HT1080 (cell line): Measurements from ENCODE around the gene TCF7L1. TPM values are rescaled to one million over a fixed set of nuclear protein-coding genes. Genes with fewer than 3 reads are reported as not detected.
"Not testable (repeated sequence)": the region's sequence is repeated elsewhere in the genome, so short reads cannot be mapped to it uniquely, and the experiment has no call there.

Experiments
- DNase-seq: peaks from one replicate; pipeline ENCODE4 v3.0.0-alpha.2; 2015; ENCODE audit warnings: low read depth
- total RNA-seq: library from RNA; depleted of rRNA; stranded (reverse); fragments of >200 nt; shearing (Covaris generic); gene quantifications from 2 replicates; pipeline ENCODE4 v1.2.3, GENCODE V29; 2014

The TCF7L1 gene
- total RNA-seq, 1 experiment from 2014 or later, result 0.16 TPM

- no peak for DNase-seq
Measured at GRCh38 chr2:85132397-85132796, 795 bp upstream of the TCF7L1 start.

- no peak for DNase-seq
Measured at GRCh38 chr2:85133751-85134254, 611 bp downstream of the TCF7L1 start.

GRCh38 chr2:85134255-85134895 is 1.2 kb downstream of the TCF7L1 start:
- no peak for DNase-seq

GRCh38 chr2:85134896-85135659 is 1.9 kb downstream of the TCF7L1 start:
- no peak for DNase-seq

- DNase-seq, result no peak
Measured at GRCh38 chr2:85135660-85135914, 2.4 kb downstream of the TCF7L1 start.

GRCh38 chr2:85137156-85137555 is 4.0 kb downstream of the TCF7L1 start:
- no peak for DNase-seq

GRCh38 chr2:85143463-85144082 is 10.4 kb downstream of the TCF7L1 start:
- DNase-seq, result no peak

GRCh38 chr2:85145116-85145820 is 12.1 kb downstream of the TCF7L1 start:
- no peak for DNase-seq

GRCh38 chr2:85148190-85148589 is 15.0 kb downstream of the TCF7L1 start:
- no peak for DNase-seq

- DNase-seq, result no peak
Measured at GRCh38 chr2:85151026-85151425, 17.8 kb downstream of the TCF7L1 start.

GRCh38 chr2:85152895-85153294 is 19.7 kb downstream of the TCF7L1 start:
- DNase-seq, result no peak

- DNase-seq, result no peak
Measured at GRCh38 chr2:85154048-85154753, 21.0 kb downstream of the TCF7L1 start.

- DNase-seq, result not testable (repeated sequence)
Measured at GRCh38 chr2:85155082-85155481, 21.9 kb downstream of the TCF7L1 start.

GRCh38 chr2:85156153-85156552 is 23.0 kb downstream of the TCF7L1 start:
- DNase-seq, result no peak

GRCh38 chr2:85156619-85157018 is 23.4 kb downstream of the TCF7L1 start:
- DNase-seq, result no peak

GRCh38 chr2:85157345-85157744 is 24.2 kb downstream of the TCF7L1 start:
- no peak for DNase-seq

- no peak for DNase-seq
Measured at GRCh38 chr2:85158559-85159273, 25.5 kb downstream of the TCF7L1 start.

GRCh38 chr2:85159589-85159988 is 26.4 kb downstream of the TCF7L1 start:
- DNase-seq, result no peak

GRCh38 chr2:85160966-85161960 is 28.1 kb downstream of the TCF7L1 start:
- DNase-seq, result peak; percentile 67
